HepG2 (cell line): Measurements from ENCODE around the gene ERV3-1. TPM values are rescaled to one million over a fixed set of nuclear protein-coding genes. Genes with fewer than 3 reads are reported as not detected.
A peak's percentile ranks its signal among the peaks of the same experiment; 100 is the strongest.

Experiments used
- AKAP8 ChIP-seq: sonication (generic); formaldehyde crosslinking; IDR thresholded peaks from 2 replicates; pipeline ENCODE4 v1.5.1; 2020; ENCODE audit warnings: mild to moderate bottlenecking, missing genetic modification reagents
- ATF6 ChIP-seq: sonication (generic); formaldehyde crosslinking; conservative IDR thresholded peaks from 2 replicates; pipeline ENCODE4 v1.4.0; 2020; ENCODE audit warnings: missing genetic modification reagents
- ERF ChIP-seq: IDR thresholded peaks from 2 replicates; pipeline ENCODE4 v1.6.1; 2018; ENCODE audit warnings: missing biosample characterization, missing genetic modification reagents
- FOSL1 ChIP-seq: sonication (generic); formaldehyde crosslinking; IDR thresholded peaks from 2 replicates; pipeline ENCODE4 v1.9.0; 2021; ENCODE audit warnings: missing genetic modification reagents, borderline replicate concordance
- MEIS2 ChIP-seq: sonication (generic); formaldehyde crosslinking; IDR thresholded peaks from 2 replicates; pipeline ENCODE4 v1.9.0; 2021; ENCODE audit warnings: mild to moderate bottlenecking, missing genetic modification reagents
- MIER2 ChIP-seq: IDR thresholded peaks from 2 replicates; pipeline ENCODE4 v1.6.1; 2016; ENCODE audit warnings: missing biosample characterization, missing genetic modification reagents
- NFKBIZ ChIP-seq: IDR thresholded peaks from 2 replicates; pipeline ENCODE4 v1.6.1; 2018; ENCODE audit warnings: missing genetic modification reagents, missing compliant biosample characterization
- PTBP1 ChIP-seq: fragments of 200-400 bp; formaldehyde crosslinking; IDR thresholded peaks from 2 replicates; pipeline ENCODE4 v1.6.1; 2018; ENCODE audit warnings: low read length, low read depth; ENCODE audit not compliant: poor library complexity, severe bottlenecking
- TBP ChIP-seq: sonication (generic); formaldehyde crosslinking; IDR thresholded peaks from 2 replicates; pipeline ENCODE4 v1.5.0; 2020; ENCODE audit warnings: missing genetic modification reagents
- TFDP2 ChIP-seq: sonication (generic); formaldehyde crosslinking; IDR thresholded peaks from 2 replicates; pipeline ENCODE4 v1.4.0; 2020; ENCODE audit warnings: missing genetic modification reagents
- ZBTB43 ChIP-seq: sonication (generic); formaldehyde crosslinking; conservative IDR thresholded peaks from 2 replicates; pipeline ENCODE4 v1.4.0; 2020; ENCODE audit warnings: missing genetic modification reagents
- ZC3H13 ChIP-seq: sonication (generic); formaldehyde crosslinking; IDR thresholded peaks from 2 replicates; pipeline ENCODE4 v1.8.1; 2023; ENCODE audit warnings: mild to moderate bottlenecking, missing genetic modification reagents, moderate library complexity
- ZNF318 ChIP-seq: sonication (generic); formaldehyde crosslinking; IDR thresholded peaks from 2 replicates; pipeline ENCODE4 v1.4.0; 2020; ENCODE audit warnings: mild to moderate bottlenecking, missing genetic modification reagents
- ZNF614 ChIP-seq: IDR thresholded peaks from 2 replicates; pipeline ENCODE4 v1.6.1; 2018; ENCODE audit warnings: missing biosample characterization, missing genetic modification reagents, inconsistent platforms, borderline replicate concordance
- ZNF652 ChIP-seq: IDR thresholded peaks from 2 replicates; pipeline ENCODE4 v1.6.1; 2016; ENCODE audit warnings: low read depth, borderline replicate concordance
- ZNF781 ChIP-seq: sonication (generic); formaldehyde crosslinking; IDR thresholded peaks from 2 replicates; pipeline ENCODE4 v1.5.1; 2020; ENCODE audit warnings: borderline replicate concordance, mild to moderate bottlenecking, missing genetic modification reagents; ENCODE audit errors: not compliant biosample characterization
- polyA plus RNA-seq, 8 experiments: library from polyadenylated mRNA; depleted of rRNA in 3 of 8; stranded (reverse) in 7 of 8; unstranded in 1 of 8; fragments of >200 nt; fragmentation: Illumina TruSeq in 4 of 8; extraction: Trizol in 4 of 8; gene quantifications; 2 replicates each; pipeline versions ENCODE4 v1.2.1 to v1.2.3, GENCODE V29; 2011 to 2016; ENCODE audit warnings: low read depth in 4 of 8, missing spikeins in 1 of 8, mixed read lengths in 1 of 8; ENCODE audit not compliant: insufficient read depth in 1 of 8
- total RNA-seq, 5 experiments: library from RNA; depleted of rRNA; stranded (reverse); fragments of >200 nt; fragmentation: Illumina TruSeq; extraction: Trizol; gene quantifications; 2 replicates each; pipeline ENCODE4 v1.2.3, GENCODE V29; 2016; ENCODE audit warnings: low read depth in 1 of 5

The ERV3-1 gene
- total and polyA plus RNA-seq, 2 of the 13 experiments (the other 11 are each of a cell fraction or from before 2014, with no cell fraction given) = 20.4 to 86.3 TPM

- no peak; the same call in 1 of the 2 replicates for TF ChIP-seq TFDP2 (CRISPR knock-in tag)
- no peak for TF ChIP-seq ATF6
- 0 out of 2 replicates have a peak, but pooled peaks have one; percentile 41 for TF ChIP-seq ZC3H13 (CRISPR knock-in tag)
- TF ChIP-seq ERF (CRISPR knock-in tag) = peak; percentile 85
- TF ChIP-seq ZBTB43 (CRISPR knock-in tag) = peak; percentile 69
- no peak for TF ChIP-seq ZNF318
- no peak for TF ChIP-seq AKAP8
- TF ChIP-seq FOSL1 (CRISPR knock-in tag) = peak; percentile 64; the same call in 1 of the 2 replicates
- TF ChIP-seq TBP (CRISPR knock-in tag) = no peak
- peak; percentile 99 for TF ChIP-seq MEIS2 (CRISPR knock-in tag)
- 0 out of 2 replicates have a peak, but pooled peaks have one; percentile 79 for TF ChIP-seq ZNF614 (CRISPR knock-in tag)
- peak; percentile 20; the same call in 1 of the 2 replicates for TF ChIP-seq ZNF652 (CRISPR knock-in tag)
- peak; percentile 96 for TF ChIP-seq NFKBIZ
- peak; percentile 68 for TF ChIP-seq ZNF781
- peak; percentile 65; the same call in 1 of the 2 replicates for TF ChIP-seq MIER2 (CRISPR knock-in tag)
- TF ChIP-seq PTBP1 = no peak
These were observed 7.1 kb downstream of the ERV3-1 start (continued) for GRCh38 chr7:64999165-65000004.
